Erythroblast (primary cell): Measurements from ENCODE around the gene ZNF460.

ENCODE experiments used
- GATA1 ChIP-seq: IDR thresholded peaks from 2 replicates; pipeline ENCODE4 v1.6.1; 2011; ENCODE audit warnings: low read depth, mild to moderate bottlenecking, control low read depth, low read length, moderate library complexity
- POLR2A ChIP-seq: IDR thresholded peaks from 2 replicates; pipeline ENCODE4 v1.6.1; 2011; ENCODE audit warnings: mild to moderate bottlenecking, low read length

DNA sequence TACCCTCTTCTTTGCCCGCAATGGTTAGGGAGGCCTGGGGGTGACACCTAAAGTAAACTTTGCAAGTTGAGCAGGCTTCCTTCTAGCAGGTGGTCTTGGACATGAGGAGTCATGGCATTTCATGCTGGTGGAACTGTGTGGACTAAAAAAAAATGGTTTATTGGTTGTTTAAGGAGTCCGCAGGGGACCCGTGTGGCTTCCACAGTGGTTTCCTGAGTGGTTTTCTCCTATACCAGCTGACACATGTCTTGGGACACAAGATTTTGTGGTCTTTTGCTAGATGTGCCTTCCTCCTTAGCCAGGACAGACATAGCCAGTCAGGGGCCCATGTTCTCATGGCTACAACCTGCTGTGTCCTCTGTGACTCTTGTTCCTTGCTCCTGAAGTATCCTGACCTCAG, 41.5 kb downstream of the ZNF460 start:
- no peak for TF ChIP-seq POLR2A
- TF ChIP-seq GATA1, result no peak
